ENCODE measurements around the gene ZNF350.
"Not testable (repeated sequence)": the region's sequence is repeated elsewhere in the genome, so short reads cannot be mapped to it uniquely, and the experiment has no call there.

The ZNF350 gene

DNA sequence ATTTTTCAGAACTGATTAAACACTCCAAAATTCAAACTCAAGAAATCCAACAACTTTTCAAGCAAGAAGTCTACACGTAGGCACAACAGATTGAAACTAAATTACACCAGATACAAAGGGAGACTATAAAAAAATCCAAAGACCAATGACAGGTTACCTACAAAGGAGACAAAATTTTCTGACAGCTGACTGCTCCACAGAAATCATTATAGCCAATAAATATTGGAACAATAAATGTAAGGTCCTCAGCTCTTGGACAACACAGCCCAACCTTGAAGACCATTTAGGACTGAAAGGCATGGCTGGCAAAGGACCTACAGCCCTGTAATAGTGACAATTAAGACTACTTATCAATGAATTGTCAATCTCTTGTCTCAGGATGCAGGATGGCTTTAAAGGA lies 15.9 kb downstream of the ZNF350 start:
- DNase-seq, result no peak

DNA sequence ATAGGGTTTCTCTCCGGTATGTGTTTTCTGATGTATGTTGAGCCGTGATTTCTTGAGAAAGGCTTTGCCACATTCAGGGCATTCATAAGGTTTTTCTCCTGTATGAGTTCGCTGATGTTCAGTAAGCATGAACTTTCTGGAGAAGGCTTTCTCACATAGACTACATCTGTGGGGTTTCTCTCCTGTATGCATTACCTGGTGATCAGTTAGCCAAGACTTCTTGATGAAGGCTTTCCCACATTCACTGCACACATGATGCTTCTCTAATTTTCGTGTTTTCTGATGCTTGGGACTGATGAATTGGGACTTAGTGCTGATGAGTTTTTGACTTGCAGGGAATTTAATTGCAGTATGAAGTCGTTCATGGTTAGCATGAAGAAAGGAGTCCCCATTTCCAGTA lies 21.1 kb downstream of the ZNF350 start:
- DNase-seq, result no peak

DNA sequence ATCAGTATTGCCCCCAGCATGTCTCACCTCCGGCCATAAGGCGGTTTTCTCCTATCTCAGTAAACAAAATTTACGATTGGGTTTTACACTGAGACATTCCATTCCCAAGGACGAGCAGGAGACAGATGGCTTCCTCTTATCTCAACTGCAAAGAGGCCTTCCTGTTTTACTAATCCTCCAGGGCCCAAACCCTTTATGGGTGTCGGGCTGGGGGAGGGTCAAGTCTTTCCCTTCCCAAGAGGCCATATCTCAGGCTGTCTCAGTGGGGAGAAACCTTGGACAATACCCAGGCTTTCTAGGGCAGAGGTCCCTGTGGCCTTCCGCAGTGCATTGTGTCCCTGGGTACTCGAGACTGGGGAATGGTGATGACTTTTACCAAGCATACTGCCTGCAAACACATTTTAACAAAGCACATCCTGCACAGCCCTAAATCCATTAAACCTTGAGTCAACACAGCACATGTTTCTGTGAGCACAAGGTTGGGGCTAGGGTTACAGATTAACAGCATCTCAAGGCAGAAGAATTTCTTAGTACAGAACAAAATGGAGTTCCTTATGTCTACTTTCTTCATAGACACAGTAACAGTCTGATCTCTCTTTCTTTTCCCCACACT lies 25.9 kb downstream of the ZNF350 start:
- not testable (repeated sequence) for DNase-seq

DNA sequence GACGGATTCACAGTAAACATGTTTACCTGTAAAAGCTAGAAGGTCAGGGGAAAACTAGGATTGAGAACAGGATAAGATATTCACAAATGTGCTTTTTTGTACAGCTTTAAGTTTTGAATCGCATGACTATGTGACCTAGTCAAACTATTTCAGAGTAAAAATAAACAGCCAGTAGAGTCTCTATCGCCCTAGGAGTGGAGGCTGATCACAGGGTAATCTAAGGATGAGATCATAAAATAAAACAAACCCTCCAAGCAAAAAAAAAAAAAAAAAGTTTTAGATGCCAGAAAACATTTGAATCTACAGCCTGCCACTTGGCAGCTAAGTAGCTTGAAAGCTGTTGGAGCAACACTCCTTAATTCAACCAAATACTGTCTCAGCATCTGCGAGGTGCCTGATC lies 26.8 kb downstream of the ZNF350 start:
- no peak for DNase-seq

DNA sequence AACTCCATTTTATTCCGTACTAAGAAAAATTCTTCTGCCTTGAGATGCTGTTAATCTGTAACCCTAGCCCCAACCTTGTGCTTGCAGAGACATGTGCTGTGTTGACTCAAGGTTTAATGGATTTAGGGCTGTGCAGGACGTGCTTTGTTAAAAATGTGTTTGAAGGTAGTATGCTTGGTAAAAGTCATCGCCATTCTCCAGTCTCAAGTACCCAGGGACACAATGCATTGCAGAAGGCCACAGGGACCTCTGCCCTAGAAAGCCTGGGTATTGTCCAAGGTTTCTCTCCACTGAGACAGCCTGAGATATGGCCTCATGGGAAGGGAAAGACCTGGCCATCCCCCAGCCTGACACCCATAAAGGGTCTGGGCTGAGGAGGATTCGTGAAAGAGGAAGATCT lies 28.8 kb downstream of the ZNF350 start:
- not testable (repeated sequence) for DNase-seq

DNA sequence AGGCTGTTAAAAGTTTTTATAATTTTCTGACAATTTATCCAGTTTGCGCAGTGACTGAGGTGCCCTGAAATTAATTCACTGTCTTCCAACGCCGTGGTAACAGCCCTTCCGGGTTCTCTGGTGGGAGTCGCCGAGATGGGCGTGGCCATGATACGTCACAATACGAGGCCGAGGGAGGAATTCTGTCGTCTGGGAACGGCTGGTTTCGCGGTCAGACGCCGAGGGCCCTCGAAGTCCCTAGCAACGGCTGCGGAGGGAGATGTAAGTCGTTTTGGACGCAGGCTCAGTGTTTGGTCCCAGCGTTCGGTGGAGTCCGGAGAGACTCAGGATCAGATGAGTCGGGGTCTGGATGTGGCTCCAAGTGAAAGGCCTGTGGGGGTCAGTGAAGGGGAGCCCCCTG lies 37.7 kb downstream of the ZNF350 start:
- no peak for DNase-seq

DNA sequence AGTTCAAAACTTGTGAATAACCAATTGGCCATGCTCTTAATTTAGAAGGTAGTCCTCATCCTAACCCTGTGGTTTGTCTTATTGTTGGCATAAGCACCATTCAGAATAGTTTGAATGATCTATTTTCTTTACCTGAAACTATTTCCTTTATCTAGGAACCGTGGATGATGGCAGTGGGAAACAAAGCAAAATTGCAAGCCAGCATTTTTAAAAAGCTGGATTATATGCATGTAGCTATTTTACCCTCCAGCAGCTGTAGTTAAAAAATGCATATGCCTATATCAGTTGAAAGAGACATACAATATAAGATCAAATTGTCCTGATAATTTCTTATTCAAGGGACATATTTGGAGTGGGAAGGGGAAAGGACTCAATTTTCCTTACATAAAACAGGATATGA lies 40.0 kb downstream of the ZNF350 start:
- no peak for DNase-seq

DNA sequence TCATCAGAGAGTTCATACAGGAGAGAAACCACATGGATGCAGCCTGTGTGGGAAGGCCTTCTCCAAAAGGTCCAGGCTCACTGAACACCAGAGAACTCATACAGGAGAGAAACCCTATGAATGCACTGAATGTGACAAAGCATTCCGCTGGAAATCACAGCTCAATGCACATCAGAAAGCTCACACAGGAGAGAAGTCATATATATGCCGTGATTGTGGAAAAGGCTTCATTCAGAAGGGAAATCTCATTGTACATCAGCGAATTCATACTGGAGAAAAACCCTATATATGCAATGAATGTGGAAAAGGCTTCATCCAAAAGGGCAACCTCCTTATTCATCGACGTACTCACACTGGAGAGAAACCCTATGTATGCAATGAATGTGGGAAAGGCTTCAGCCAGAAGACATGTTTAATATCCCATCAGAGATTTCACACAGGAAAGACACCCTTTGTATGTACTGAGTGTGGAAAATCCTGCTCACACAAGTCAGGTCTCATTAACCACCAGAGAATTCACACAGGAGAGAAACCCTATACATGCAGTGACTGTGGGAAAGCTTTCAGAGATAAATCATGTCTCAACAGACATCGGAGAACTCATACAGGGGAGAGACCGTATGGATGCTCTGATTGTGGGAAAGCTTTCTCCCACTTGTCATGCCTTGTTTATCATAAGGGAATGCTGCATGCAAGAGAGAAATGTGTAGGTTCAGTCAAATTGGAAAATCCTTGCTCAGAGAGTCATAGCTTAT lies 41.7 kb downstream of the ZNF350 start:
- no peak for DNase-seq

DNA sequence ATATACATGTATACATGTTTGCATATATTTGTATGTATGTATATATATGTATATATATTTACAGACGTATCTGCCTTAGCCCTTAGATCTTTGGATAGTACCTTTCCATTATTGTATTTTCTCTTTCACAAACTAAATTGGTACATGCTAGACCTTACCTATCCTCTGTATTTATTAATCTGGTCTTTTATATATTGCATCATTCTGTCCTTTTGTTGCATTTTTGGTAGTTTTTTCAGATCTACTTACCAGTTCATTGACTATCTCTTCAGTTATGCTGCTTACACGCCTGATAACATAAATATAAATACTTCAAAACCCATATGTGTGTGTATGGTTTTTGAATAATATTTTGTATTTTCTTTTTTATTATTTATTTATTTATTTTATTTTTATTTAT lies 47.7 kb downstream of the ZNF350 start:
- no peak for DNase-seq

DNA sequence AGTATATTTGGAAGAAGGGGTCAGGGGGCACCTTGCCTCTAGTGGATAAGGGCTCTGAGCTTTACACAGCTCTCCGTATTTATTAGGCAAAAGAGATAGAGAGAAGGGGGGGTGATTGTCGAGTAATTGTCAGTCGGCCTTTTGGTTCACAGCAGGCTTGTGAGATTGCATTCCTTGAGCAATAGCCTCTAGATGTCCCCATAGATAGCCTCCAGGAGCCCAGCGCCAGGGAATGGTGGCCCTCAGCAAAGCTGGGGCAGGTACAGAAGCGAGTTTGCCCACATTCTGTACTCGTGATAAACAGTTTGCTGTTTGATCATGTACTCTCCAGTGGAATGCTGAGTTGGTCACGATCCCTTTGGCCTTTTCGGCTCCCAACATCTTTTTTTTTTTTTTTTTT lies 54.7 kb downstream of the ZNF350 start:
- no peak for DNase-seq

DNA sequence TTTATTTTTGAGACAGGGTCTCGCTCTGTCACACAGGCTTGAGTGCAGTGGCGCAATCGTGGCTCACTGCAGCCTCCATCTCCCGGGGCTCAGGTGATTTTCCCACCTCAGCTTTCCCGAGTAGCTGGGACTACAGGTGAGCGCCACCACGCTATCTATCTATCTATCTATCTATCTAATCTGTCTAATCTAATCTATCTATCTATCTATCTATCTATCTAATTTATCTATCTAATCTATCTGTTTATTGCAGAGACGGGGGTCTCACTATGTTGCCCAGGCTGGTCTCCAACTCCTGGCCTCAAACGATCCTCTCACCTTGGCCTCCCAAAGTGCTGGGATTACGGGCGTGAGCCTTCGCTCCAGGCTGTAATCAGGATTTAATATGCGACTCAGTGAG lies 58.8 kb downstream of the ZNF350 start:
- DNase-seq, result no peak

DNA sequence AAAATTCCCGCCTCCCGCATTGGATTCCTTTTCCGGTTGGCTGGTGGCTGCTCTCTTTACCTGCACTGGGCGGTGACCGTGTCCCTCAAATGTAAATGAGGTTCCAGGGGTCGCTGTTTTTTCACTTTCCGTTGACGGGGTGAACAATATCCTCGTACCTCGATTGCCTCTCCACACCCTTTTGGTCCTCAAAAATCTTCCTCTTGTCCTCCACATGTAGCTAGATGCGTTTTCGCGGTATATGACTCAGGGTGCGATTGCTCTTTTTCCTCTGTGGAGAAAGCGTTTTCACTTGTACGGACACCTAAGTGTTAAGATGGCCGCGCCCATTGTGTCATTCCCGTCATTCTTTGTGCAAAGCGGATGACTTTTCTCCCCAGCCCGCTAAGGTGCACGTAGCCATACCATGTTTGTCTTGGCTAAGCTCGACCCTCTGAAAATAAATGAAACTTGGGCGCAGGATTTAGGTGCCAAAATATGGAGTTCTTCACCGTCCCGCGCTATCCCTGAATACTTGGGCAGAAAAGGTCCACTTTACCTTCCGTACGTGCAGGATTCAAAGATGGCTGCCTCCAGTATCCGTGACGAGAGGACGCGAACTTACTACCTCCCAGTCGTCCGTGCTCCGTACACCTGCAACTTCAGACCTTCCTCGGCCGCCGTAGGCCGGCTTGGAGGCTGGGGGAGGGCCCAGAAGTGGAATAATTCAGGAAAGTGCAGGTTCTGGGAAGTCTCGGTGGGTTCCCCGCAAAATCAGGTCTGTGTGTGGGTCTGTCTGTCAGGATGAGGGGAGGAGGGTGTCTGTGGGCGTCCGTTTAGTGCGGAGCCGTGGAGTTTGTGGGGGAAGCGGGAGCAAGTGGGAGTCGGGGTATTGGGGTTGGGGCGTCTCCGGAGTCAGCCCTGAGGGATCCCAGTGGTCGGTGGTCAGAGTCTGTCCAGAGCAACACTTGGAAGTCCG lies 59.6 kb downstream of the ZNF350 start, which contains the start of gene ZNF613:
Gene ZNF613, plus strand, starts transcription at position 689 of the 958 bp plus-strand sequence. CDS start 8,749 bp downstream, outside the sequence.
- peak; percentile 89 for DNase-seq

DNA sequence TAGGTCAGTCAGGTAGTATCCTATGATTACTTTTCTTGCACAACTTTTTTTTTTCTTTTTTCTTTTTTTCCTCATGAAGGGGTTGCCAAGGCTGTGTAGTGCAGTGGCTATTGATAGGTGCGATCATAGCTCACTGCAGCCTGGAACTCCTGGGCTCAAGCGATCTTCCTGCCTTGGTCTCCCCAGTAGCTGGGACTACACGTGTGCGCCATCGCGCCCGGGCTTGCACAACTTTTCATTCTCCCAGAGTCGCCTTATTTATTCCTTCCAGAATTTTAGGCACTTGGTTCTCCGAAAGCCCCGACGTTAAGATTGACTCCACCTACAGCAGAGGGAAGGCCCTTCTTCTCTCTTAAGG lies 60.2 kb downstream of the ZNF350 start:
- no peak for DNase-seq

DNA sequence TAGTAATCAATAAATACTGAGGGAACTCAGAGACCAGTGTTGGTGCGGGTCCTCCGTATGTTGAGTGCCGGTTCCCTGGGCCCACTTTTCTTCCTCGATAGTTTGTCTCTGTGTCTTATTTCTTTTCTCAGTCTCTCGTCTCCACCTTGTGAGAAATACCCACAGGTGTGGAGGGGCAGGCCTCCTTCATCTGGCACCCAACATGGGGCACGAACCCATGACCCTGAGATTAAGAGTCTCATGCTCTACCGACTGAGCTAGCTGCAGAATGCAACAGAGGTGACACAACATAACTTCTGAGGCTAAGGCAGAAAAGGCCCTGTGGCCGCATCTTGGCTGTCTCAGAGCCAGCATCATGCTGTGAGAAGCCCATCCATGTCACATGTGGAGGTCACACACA lies 64.7 kb downstream of the ZNF350 start:
- no peak for DNase-seq

DNA sequence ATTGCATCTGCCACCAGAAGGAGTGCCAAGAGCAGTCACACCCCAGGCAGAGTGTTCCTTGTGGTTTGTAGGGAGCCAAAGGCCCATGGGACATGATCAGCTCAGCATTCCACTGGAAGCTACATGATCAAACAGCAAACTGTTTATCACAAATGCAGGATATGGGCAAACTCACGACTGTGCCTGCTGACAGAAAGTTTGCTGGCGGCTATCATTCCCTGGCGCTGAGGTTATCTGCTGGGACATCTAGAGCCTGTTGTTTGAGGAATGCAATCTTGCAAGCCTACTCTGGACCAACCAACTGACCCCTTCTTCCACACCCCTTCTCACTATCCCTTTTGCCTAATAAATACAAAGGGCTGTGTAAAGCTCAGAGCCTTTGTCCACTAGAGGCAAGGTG lies 67.0 kb downstream of the ZNF350 start:
- no peak for DNase-seq

DNA sequence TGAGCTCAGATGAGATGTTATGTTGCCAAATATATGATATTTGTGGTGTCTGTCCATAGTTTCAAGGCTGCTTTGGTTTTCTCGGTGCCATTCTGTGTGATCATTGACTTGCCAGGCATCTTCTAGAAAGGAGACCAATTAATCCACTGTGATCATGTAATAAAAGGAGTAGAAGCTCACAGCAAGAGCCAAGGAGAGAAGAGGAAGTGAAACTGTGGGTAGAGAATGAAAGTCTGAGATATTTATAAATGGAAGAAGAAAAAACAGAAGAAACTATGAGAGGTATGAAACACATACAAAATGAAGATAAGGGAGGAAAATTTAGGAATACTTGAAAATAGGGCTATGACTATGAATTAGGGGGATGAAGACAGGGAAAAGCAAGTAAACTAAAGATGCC lies 70.5 kb downstream of the ZNF350 start:
- no peak for DNase-seq

DNA sequence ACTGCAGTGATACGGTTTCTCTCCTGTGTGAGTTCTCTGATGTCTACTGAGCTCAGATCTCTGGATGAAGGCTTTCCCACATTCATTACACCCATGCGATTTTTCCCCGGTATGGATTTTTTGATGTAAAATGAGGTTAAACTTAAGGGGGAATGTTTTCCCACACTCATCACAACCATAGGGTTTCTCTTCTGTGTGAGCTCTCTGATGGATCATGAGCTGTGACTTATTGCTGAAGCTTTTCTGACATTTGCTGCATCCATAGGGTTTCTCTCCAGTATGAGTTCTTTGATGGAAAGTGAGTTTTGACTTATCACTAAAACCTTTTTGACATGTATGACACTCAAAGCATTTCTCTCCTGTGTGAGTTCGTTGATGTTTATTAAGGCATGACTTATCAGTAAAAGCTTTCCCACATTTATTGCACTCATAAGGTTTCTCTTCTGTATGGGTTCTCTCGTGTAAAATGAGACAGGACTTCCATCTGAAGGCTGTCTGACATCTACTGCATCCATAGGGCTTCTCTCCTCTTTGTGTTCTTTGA lies 71.2 kb downstream of the ZNF350 start:
- no peak for DNase-seq
